Activated T-helper 2 cell treated with anti-CD3 and anti-CD28 coated beads, Interferon-gamma antibody, Interleukin-2, Interleukin-4, amounts not matched to agents 10 μg/mL and 5 μg/mL and 100 μg/mL, durations not matched to agents 14 hours and 24 hours and 36 hours (primary cell): ENCODE results near the gene COMMD8. TPM values are rescaled to one million over a fixed set of nuclear protein-coding genes. Genes with fewer than 3 reads are reported as not detected.
"Not testable (repeated sequence)": the region's sequence is repeated elsewhere in the genome, so short reads cannot be mapped to it uniquely, and the experiment has no call there.

Experiments used
- DNase-seq: peaks from one replicate; pipeline ENCODE4 v3.0.0; 2021; ENCODE audit warnings: low spot score
- H3K27ac Mint-ChIP-seq: one replicate; pipeline ENCODE4 v1.8.0; 2021; ENCODE audit warnings: mixed read lengths
- H3K27me3 Mint-ChIP-seq: one replicate; pipeline ENCODE4 v1.8.0; 2021; ENCODE audit warnings: low read depth, mixed read lengths
- H3K36me3 Mint-ChIP-seq: one replicate; pipeline ENCODE4 v1.8.0; 2021; ENCODE audit warnings: low read depth, mixed read lengths
- H3K4me1 Mint-ChIP-seq: one replicate; pipeline ENCODE4 v1.8.0; 2021; ENCODE audit warnings: low read depth, mixed read lengths
- H3K4me3 Mint-ChIP-seq: one replicate; pipeline ENCODE4 v1.8.0; 2021; ENCODE audit warnings: low read depth, mild to moderate bottlenecking, moderate library complexity, mixed read lengths
- H3K9me3 Mint-ChIP-seq: one replicate; pipeline ENCODE4 v1.8.0; 2021; ENCODE audit warnings: mixed read lengths
- intact Hi-C: fragments of 100-400 bp; cut with micrococcal nuclease; formaldehyde crosslinking; loops from one replicate; pipeline ENCODE4 v1.15.1; 2023
- total RNA-seq: library from RNA; stranded (reverse); gene quantifications from 2 replicates; pipeline ENCODE4 v1.2.3, GENCODE V29; 2022

Gene COMMD8
- 17.8 and 19.0 TPM in 2 replicates for total RNA-seq

DNA sequence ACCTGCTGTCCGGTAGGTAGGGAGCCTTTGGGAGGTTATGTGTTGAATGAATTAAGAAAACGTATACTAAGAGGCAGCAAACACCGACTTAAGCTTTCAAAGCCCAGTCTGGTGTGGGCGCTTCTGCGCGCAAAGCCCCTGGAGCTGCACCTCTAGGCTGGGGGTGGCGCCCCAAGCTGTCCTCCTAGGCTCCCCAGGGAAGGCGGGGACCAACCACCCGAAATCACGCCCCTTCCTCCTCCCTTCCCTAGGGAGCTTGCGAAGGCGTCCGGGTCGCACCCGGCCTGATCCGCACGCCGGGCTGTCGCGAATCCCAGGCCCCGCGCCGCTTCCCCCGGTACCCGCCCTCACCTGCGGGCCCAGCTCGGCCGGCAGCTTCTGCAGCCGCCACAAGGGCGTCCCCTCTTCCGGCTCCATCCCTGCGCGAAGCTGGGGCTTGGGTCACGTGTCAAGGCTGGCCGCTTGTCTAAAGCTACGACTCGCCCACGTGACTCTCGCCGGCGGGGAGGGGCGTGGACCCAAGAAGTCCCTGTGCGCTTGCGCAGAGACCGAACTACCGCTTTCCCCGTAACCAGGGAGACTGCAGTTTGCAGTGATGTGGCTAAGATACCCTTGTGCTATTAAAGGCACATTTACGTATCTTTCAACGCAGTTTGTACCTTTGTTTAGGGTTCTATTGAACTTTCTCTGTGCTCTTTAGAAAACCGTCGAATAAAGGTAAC is at the start of gene COMMD8:
COMMD8 (minus strand) TSS at position 468 of the 722 bp plus-strand sequence; CDS start at position 417, 51 bp downstream.
- Mint-ChIP-seq H3K36me3 (peaks cover 13% of the 10 kb centered on the region), H3K27ac (peak within 1 kb of the TSS; percentile 68), H3K9me3 (no peaks in the 10 kb centered on the region), H3K27me3 (no peaks in the 10 kb centered on the region), H3K4me1 (peaks cover 27% of the 10 kb centered on the region), H3K4me3 (peak within 1 kb of the TSS; percentile 84)
- intact Hi-C loops: loop anchor here (1.0 to 2.0 kb wide), 4 partner anchors 22 to 451 kb away; partner anchors contain the start of genes ATP10D and NFXL1
- peak; percentile 97 for DNase-seq

DNA sequence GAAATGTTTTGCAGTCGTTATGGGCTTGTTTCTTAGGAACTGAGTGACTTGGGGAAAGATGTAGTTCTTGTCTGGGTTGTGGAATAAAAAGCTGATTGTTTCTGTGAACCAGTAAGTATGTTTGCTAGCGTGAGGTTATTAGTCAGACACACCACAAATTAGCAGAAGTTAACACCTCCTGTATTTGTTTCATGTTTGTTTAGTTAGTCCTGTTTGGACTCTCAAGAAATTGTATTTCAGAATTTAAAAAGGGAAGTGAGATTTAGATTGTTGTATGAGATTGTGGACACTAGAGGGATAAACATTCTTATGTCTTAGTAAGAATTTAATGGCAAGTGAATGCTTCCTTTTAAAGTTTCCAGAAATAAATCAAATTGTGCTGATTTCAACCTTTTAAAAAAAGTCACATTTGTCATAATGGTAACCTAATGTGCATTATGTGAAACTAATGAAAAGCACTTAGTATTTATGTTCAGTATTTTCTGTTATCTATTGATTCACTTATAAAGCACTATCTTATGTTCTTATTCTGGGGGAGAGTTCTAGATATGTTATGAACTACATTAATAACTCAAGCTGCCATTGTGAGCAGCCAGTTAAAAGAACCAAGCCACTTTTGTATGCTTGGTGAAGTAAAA is 47.1 kb upstream of the COMMD8 start:
- Mint-ChIP-seq H3K9me3 (no peaks in the 10 kb centered on the region), H3K4me1 (peaks cover 7% of the 10 kb centered on the region), H3K27ac (no peak overlapping the region), H3K36me3 (no peaks in the 10 kb centered on the region), H3K27me3 (peaks cover 16% of the 10 kb centered on the region), H3K4me3 (no peak overlapping the region)
- DNase-seq: no peak
- intact Hi-C loops: no loop called here

DNA sequence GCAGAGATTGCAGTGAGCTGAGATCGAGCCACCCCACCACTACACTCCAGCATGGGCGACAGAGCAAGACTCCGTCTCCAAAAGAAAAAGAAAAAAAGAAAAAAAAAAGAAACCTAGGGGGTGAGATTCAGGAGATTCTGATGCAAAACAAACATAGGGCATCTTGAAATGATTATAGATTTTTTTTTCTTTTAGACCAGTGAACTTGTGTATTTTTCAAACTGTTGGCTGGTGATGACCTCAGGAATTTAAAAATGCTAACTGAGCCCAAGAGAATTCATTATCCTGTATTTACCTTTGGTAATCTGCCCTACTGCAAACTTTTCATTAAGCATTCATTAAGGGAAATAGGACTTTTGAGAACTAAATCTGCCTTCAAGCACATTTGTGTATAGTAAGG is 42.2 kb upstream of the COMMD8 start:
- H3K27ac Mint-ChIP-seq: no peak overlapping the region
- H3K36me3 Mint-ChIP-seq: no peaks in the 10 kb centered on the region
- H3K4me1 Mint-ChIP-seq: peaks cover 4% of the 10 kb centered on the region
- H3K27me3 Mint-ChIP-seq: peaks cover 14% of the 10 kb centered on the region
- intact Hi-C loops: no loop called here
- no peak for DNase-seq
- no peaks in the 10 kb centered on the region for H3K9me3 Mint-ChIP-seq
- H3K4me3 Mint-ChIP-seq: no peak overlapping the region

DNA sequence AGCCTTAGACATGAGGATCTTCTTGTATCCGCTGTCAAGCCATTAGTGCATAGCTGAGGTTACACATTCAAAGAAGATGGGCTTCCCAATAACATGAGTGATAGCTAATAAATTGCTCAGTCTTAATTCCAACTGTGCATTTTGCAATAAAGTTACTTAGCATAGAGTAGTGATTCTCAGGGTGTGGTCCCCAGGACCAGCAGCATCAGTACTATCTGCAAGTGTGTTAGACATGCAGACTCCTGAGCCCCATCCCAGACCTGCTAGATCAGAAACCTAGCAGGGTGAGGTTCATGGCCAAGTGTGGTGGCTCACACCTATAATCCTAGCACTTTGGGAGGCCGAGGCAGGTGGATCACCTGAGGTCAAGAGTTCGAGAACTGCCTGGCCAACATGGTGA is 41.6 kb upstream of the COMMD8 start:
- no peak for DNase-seq
- peaks cover 10% of the 10 kb centered on the region for H3K27me3 Mint-ChIP-seq
- H3K27ac Mint-ChIP-seq: no peak overlapping the region
- no peaks in the 10 kb centered on the region for H3K9me3 Mint-ChIP-seq
- intact Hi-C loops: no loop called here
- H3K4me1 Mint-ChIP-seq: no peaks in the 10 kb centered on the region
- no peaks in the 10 kb centered on the region for H3K36me3 Mint-ChIP-seq
- no peak overlapping the region for H3K4me3 Mint-ChIP-seq

DNA sequence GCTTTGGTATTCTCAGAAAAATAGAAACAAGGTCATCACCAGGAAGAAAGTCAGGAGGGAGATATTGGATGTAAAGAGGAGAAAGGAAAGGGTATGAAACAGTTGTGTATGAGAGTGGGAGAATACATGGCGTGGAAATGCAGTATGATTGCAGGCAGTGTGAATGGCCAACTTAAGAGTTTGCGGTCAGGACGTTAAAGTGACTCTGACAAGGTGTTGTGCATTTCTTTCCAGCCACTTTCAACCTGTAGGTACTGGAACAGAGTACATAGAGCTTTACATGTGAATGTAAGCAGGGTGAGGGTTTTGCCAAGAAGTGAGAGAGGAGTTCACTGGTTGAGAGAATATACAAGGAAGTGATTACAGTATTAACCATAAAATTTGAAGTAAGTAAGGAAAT is 37.3 kb upstream of the COMMD8 start:
- no peak for DNase-seq
- H3K27me3 Mint-ChIP-seq: peaks cover 2% of the 10 kb centered on the region
- intact Hi-C loops: no loop called here
- no peaks in the 10 kb centered on the region for H3K36me3 Mint-ChIP-seq
- peaks cover 5% of the 10 kb centered on the region for H3K4me1 Mint-ChIP-seq
- no peak overlapping the region for H3K4me3 Mint-ChIP-seq
- no peaks in the 10 kb centered on the region for H3K9me3 Mint-ChIP-seq
- H3K27ac Mint-ChIP-seq: no peak overlapping the region

DNA sequence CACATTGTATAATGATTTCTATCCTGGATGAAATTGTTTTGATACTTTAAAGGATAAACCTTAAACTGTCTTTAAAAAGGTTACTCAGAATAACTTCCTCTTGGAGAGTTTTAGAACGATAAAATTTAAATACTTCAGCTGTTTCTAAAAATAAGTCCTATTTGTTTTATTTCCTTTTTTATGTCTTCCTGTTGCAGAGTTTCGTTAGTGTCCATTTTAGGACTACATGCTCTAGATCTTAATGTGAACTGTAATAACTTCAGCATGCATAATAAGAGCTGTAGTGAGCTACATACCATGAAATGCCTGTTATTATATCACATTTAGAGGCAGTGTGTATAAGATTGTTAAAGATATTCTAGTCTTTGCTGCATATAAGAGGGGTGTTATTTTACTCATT is 36.2 kb upstream of the COMMD8 start:
- intact Hi-C loops: no loop called here
- H3K4me1 Mint-ChIP-seq: peaks cover 5% of the 10 kb centered on the region

DNA sequence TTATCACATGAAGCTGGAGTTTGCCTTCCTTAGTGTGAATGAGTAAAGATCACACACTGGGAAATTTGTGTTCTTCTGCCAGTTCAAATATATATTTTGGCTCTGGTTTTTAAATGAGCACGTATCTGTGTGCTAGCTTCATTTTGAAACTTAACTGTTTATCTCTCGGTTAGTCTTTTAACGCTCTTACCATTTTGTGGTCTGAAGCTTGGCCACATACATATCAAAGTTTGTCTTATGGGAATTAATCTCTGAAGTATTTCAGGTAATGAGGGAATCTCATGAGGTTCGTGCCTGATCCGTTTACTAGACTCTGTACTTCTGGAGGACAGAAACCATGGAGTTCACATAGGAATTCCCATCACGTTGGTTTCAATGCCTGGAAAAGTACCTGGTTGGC is 35.4 kb upstream of the COMMD8 start:
- Mint-ChIP-seq H3K27ac (no peak overlapping the region), H3K9me3 (no peaks in the 10 kb centered on the region), H3K4me1 (peaks cover 5% of the 10 kb centered on the region), H3K36me3 (no peaks in the 10 kb centered on the region), H3K27me3 (peaks cover 2% of the 10 kb centered on the region), H3K4me3 (no peak overlapping the region)
- DNase-seq: no peak
- intact Hi-C loops: no loop called here

More for the DNA sequence above, 36.2 kb upstream of the COMMD8 start:
- Mint-ChIP-seq H3K27me3 (peaks cover 2% of the 10 kb centered on the region), H3K27ac (no peak overlapping the region), H3K4me3 (no peak overlapping the region), H3K36me3 (no peaks in the 10 kb centered on the region), H3K9me3 (no peaks in the 10 kb centered on the region)
- no peak for DNase-seq

DNA sequence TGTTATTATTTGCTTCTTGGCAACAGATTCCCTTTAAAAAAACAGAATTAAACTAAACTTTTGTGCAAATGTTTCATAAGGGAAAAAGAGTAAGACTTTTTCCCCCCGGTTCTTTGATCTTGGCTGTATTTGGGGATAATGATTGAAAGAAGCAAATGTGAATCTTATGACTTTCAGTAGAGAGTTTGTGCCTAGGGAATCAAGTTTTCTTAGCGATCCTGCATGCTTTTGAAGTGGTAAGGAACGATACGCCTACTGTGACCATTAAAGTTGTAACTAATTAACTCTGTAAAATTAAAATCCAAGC is 30.6 kb upstream of the COMMD8 start:
- Mint-ChIP-seq H3K27ac (no peak overlapping the region), H3K27me3 (peaks cover 2% of the 10 kb centered on the region), H3K4me1 (peaks cover 9% of the 10 kb centered on the region), H3K4me3 (no peak overlapping the region), H3K9me3 (no peaks in the 10 kb centered on the region), H3K36me3 (no peaks in the 10 kb centered on the region)
- intact Hi-C loops: no loop called here
- DNase-seq: no peak

DNA sequence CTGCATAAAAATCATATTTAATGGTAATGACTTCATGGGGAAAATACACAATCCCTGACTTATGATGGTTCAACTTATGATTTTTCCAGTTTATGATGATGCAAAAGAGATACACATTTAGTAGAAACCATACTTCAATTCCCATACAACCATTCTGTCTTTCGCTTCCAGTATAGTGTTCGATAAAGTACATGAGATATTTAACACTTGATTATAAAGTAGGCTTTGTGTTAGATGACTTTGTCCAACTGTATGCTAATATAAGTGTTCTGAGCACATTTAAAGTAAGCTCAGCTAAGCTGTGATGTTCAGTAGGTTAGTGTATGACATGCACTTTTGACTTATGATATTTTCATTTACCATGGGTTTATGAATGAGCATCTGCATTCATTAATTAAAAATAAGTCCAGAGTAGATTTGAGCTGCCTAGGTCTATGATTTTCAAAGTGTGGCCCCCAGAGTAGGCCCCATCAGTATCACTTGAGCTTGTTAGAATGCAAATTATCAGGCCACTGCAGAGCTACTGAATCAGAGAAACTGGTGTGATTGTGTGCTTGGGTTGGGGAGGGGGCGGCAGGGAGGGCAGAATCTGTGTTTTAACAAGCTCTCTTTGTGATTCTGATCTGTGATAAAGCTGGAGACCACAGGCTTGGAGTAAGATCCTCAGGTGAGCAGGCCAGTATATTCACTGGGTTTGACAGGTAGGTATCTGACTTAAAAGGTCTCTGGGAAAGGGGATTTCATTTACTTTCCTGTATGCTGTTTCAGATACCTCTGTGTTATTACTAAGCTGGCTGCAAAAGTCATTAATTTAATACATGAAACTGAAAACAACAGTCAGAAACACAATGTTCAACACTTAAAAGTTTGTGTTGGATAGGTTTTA is 30.0 kb upstream of the COMMD8 start:
- no peak overlapping the region for H3K4me3 Mint-ChIP-seq
- H3K27me3 Mint-ChIP-seq: peaks cover 4% of the 10 kb centered on the region
- H3K27ac Mint-ChIP-seq: no peak overlapping the region
- no peaks in the 10 kb centered on the region for H3K9me3 Mint-ChIP-seq
- H3K4me1 Mint-ChIP-seq: peaks cover 5% of the 10 kb centered on the region
- no peaks in the 10 kb centered on the region for H3K36me3 Mint-ChIP-seq
- DNase-seq: no peak
- intact Hi-C loops: no loop called here

DNA sequence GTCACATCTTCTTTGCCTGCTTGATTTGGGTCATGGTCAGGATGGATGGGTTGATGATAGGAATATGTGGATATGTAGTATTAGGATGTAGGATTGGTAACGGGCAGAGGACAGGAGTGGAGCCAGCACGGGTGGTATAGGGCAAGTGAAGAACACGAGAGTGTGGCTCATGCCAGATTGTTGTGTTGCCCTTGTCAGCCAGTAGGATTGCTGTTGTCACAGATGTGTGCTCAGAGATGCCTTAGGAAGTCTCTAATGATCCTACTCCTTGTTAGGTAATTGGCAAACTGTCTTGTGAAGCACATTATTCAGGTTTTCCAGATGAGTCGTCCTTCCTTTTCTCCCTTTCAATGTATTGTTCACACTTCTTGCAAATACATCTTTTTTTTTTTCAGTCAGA is 27.0 kb upstream of the COMMD8 start:
- Mint-ChIP-seq H3K4me3 (no peak overlapping the region), H3K27me3 (peaks cover 2% of the 10 kb centered on the region), H3K9me3 (no peaks in the 10 kb centered on the region), H3K27ac (no peak overlapping the region), H3K4me1 (peaks cover 13% of the 10 kb centered on the region), H3K36me3 (no peaks in the 10 kb centered on the region)
- no peak for DNase-seq
- intact Hi-C loops: no loop called here

DNA sequence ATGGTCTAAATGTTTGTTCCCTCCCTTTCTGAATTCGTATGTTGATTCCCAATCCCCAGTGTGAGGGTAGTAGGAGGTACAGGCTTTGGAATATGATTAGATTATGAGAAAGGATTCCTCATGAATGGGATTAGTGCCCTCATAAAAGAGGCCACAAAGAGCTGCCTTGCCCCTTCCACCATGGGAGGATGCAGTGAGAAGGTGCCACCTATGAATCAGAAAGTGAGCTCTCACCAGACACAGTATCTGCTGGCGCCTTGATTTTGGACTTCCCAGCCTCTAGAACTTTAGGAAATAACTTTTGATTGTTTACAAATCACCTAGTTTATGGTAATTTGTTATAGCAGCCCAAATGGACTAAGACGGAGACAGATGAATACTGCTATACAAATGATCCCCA is 25.2 kb upstream of the COMMD8 start:
- peaks cover 2% of the 10 kb centered on the region for H3K27me3 Mint-ChIP-seq
- H3K4me3 Mint-ChIP-seq: no peak overlapping the region
- H3K4me1 Mint-ChIP-seq: peaks cover 23% of the 10 kb centered on the region
- H3K36me3 Mint-ChIP-seq: no peaks in the 10 kb centered on the region
- intact Hi-C loops: no loop called here
- H3K9me3 Mint-ChIP-seq: no peaks in the 10 kb centered on the region
- no peak overlapping the region for H3K27ac Mint-ChIP-seq
- no peak for DNase-seq

DNA sequence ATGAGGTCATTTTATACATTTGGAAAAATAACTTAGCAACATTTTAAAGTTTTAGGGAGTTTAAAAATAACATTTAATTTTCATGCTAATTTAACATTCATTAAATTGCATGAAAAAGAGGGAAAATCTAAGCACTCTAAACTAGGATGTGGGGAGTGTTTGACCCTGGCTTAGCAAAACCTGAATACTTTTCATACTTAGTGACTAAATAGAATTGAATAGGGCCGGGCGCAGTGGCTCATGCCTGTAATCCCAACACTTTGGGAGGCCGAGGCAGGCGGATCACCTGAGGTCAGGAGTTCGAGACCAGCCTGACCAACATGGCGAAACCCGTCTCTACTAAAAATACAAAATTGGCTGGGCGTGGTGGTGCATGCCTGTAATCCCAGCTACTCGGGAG is 23.2 kb upstream of the COMMD8 start:
- H3K36me3 Mint-ChIP-seq, DNase-seq, H3K9me3 Mint-ChIP-seq, H3K4me3 Mint-ChIP-seq, H3K27ac Mint-ChIP-seq, H3K27me3 Mint-ChIP-seq, intact Hi-C loops: not testable (repeated sequence)
- peaks cover 25% of the 10 kb centered on the region for H3K4me1 Mint-ChIP-seq

DNA sequence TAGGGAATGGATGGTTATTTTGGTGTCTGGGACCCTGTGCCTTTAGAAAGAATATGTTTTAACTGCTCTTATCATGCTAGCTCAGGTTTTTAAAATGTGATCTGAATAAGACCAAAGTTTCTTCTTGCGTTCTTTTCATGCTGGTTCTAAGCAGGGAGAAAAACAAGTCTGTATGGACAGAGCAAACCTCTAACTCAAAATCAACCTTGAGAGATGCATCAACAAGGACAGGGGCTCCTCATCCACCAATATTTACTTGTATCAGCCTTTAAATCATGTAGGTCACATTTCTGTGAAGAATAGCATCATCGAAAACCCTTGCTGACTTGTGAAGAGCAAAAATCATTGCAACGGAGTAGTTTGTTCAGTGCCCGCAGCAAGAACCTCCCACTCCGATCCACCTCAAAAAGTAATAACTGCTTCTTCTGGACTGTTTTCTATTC is 22.8 kb upstream of the COMMD8 start:
- no peaks in the 10 kb centered on the region for H3K9me3 Mint-ChIP-seq
- H3K36me3 Mint-ChIP-seq: no peaks in the 10 kb centered on the region
- intact Hi-C loops: no loop called here
- H3K4me1 Mint-ChIP-seq: peaks cover 25% of the 10 kb centered on the region
- H3K4me3 Mint-ChIP-seq: peak overlapping the region; percentile 90
- no peak for DNase-seq
- peaks cover 9% of the 10 kb centered on the region for H3K27me3 Mint-ChIP-seq
- no peak overlapping the region for H3K27ac Mint-ChIP-seq
